Upper lobe of left lung (tissue), 6 donors: ENCODE results near the gene PI4K2A. TPM values are rescaled to one million over a fixed set of nuclear protein-coding genes. Genes with fewer than 3 reads are reported as not detected.

ENCODE experiments used
- ATAC-seq, 2 donors: fragments of 200-7000 bp; cut with Tn5 transposase; one replicate each; pipeline ENCODE4 v1.9.1; 2022; ENCODE audit warnings: mild to moderate bottlenecking in 2 of 2, moderate library complexity in 2 of 2; ENCODE audit not compliant: low FRiP score in 2 of 2
- DNase-seq, 2 donors: peaks; one replicate each; pipeline ENCODE4 v3.0.0-alpha.2; 2019 to 2020
- H3K27ac ChIP-seq, 4 donors: fragments of 200-600 bp; sonication (generic); one replicate each; pipeline ENCODE4 v1.5.1; 2016 to 2019
- H3K27me3 ChIP-seq, 4 donors: fragments of 200-600 bp; sonication (generic); one replicate each; pipeline ENCODE4 v1.5.1; 2017 to 2019
- H3K36me3 ChIP-seq, 4 donors: fragments of 200-600 bp; sonication (generic); one replicate each; pipeline ENCODE4 v1.5.1; 2016 to 2019
- H3K4me1 ChIP-seq, 4 donors: fragments of 200-600 bp; sonication (generic); one replicate each; pipeline ENCODE4 v1.5.1; 2018 to 2019
- H3K4me3 ChIP-seq, 4 donors: fragments of 200-600 bp; sonication (generic); one replicate each; pipeline ENCODE4 v1.5.1; 2017 to 2019; ENCODE audit warnings: mild to moderate bottlenecking in 2 of 4, moderate library complexity in 1 of 4
- H3K9me3 ChIP-seq, 4 donors: fragments of 200-600 bp; sonication (generic); one replicate each; pipeline ENCODE4 v1.5.1; 2018 to 2019
- EP300 ChIP-seq, 4 donors: sonication (generic); formaldehyde crosslinking; IDR thresholded peaks; one replicate each; pipeline ENCODE4 v1.5.1; 2017; ENCODE audit warnings: antibody characterized with exemption in 4 of 4, control low read depth in 2 of 4
- POLR2A ChIP-seq, 4 donors: fragments of 450-650 bp; IDR thresholded peaks; one replicate each; pipeline ENCODE4 v1.5.1; 2016 to 2017; ENCODE audit warnings: antibody characterized with exemption in 4 of 4, mild to moderate bottlenecking in 2 of 4
- POLR2AphosphoS5 ChIP-seq, 2 donors: sonication (generic); formaldehyde crosslinking; IDR thresholded peaks; one replicate each; pipeline ENCODE4 v1.5.1; 2017; ENCODE audit warnings: antibody characterized with exemption in 2 of 2
- WGBS, 2 donors: methylation state at CpG; one replicate each; pipeline ENCODE4 v1.1.5; 2017 to 2018; 5-methylcytosine and 5-hydroxymethylcytosine counted together
- total RNA-seq, 6 donors: library from RNA; depleted of rRNA in 4 of 6; stranded (reverse); fragments of >200 nt in 4 of 6; gene quantifications; one replicate each; pipeline versions ENCODE4 v1.1.0 to v1.2.1, GENCODE V29; 2016 to 2021
- TF ChIP-seq, protein P1 (sequence below), 6 experiments: fragments of 450-650 bp in 4 of 6; fragments of 200-600 bp in 2 of 6; sonication (generic) in 2 of 6; IDR thresholded peaks; one replicate each; pipeline ENCODE4 v1.5.1; 2016 to 2019; ENCODE audit warnings: antibody characterized with exemption in 6 of 6
- donor health status: DM: no; HTN: no; CAD: no; lungs with moderate emphysema.
- donor health status: DM: no; HTN: yes; CAD: no; lungs with severe emphysema.

PI4K2A gene
- total RNA-seq, 6 donors from 2014 or later, result 22.0 to 34.4 (median 28.6) TPM

DNA sequence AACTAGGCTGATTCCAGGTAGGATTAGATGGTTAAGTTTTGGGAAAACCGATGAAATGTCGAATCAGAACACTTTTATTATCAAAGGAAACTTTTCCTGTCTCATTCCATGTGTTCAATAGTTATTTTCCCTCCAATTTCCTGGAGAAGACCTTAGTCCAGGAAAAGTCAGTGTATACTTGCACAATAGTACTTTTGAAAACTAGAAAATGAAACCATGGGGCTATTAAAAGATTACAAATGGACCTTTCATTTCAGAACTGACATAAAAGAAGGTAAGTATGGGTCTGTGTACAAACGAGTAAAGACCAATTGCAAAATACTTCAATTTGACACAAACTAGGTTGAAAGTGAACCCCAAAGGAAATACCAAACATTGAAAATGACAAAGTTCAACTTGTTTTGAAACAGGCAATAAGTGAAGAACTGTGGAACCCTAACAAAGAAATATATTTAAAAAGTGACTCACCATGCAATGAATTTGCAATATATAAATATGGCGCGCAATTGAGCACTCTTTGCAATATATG lies 44.5 kb downstream of the PI4K2A start:
- WGBS, 2 donors, result 43 to 65% methylated on average over 5 of the region's 5 CpGs
- Histone ChIP-seq H3K27me3 (no peaks in the 10 kb centered on the region), H3K27ac (peak overlapping the region; percentile 83 to 98 (median 91)), H3K4me3 (peak overlapping the region; percentile 23 to 72 (median 62)), H3K4me1 (peaks cover 32 to 68% (median 59%) of the 10 kb centered on the region in 4 donors), H3K36me3 (peaks cover 0 to 2% (median under 1%) of the 10 kb centered on the region in 4 donors), H3K9me3 (no peaks in the 10 kb centered on the region)
- no peak for ATAC-seq
- no peak for TF ChIP-seq POLR2AphosphoS5 (IDR thresholded peaks at IDR 0.05)
- no peak for TF ChIP-seq POLR2A (IDR thresholded peaks at IDR 0.05)
- TF ChIP-seq EP300 (IDR thresholded peaks at IDR 0.05), result no peak
- TF ChIP-seq, protein P1, sequence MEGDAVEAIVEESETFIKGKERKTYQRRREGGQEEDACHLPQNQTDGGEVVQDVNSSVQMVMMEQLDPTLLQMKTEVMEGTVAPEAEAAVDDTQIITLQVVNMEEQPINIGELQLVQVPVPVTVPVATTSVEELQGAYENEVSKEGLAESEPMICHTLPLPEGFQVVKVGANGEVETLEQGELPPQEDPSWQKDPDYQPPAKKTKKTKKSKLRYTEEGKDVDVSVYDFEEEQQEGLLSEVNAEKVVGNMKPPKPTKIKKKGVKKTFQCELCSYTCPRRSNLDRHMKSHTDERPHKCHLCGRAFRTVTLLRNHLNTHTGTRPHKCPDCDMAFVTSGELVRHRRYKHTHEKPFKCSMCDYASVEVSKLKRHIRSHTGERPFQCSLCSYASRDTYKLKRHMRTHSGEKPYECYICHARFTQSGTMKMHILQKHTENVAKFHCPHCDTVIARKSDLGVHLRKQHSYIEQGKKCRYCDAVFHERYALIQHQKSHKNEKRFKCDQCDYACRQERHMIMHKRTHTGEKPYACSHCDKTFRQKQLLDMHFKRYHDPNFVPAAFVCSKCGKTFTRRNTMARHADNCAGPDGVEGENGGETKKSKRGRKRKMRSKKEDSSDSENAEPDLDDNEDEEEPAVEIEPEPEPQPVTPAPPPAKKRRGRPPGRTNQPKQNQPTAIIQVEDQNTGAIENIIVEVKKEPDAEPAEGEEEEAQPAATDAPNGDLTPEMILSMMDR (IDR thresholded peaks at IDR 0.05), result no peak
- no peak for DNase-seq

DNA sequence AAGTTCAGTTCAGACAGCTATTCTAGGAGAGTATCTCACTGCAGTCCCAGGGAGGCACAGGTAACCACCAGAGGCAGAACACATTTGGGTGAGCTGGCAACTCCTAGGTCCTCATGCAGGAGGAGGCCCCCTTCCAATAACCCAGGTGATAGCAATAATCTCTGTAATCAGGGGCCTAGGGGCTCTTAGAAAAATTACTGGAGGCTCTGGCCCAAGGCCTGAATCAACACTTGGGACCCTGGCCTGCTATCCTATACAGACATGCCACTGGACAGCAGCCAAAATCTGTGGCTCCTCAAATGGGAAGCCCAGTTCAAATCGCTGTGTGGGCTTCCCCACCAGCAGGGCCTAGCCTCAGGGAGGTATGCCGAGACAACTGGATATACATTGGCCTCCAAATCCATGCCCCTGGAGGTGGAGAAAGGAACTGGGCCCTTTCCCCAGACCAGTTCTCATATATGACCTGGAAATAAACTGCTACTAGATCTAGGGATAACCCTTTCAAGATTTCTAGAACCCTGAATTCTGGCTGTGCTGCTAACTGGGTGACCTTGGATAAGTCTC lies 45.0 kb downstream of the PI4K2A start:
- no peaks in the 10 kb centered on the region for H3K27me3 ChIP-seq
- peak overlapping the region; percentile 83 to 98 (median 91) for H3K27ac ChIP-seq
- ATAC-seq (no peak), DNase-seq (peak in 1 of 2 donors; percentile 45)
- H3K9me3 ChIP-seq, result no peaks in the 10 kb centered on the region
- TF ChIP-seq POLR2AphosphoS5 (IDR thresholded peaks at IDR 0.05), result no peak
- TF ChIP-seq EP300 (IDR thresholded peaks at IDR 0.05), result no peak
- TF ChIP-seq, protein P1 (IDR thresholded peaks at IDR 0.05), result peak in 5 of 6 experiments; percentile 7 to 51 (median 25)
- TF ChIP-seq POLR2A (IDR thresholded peaks at IDR 0.05), result no peak
- H3K4me1 ChIP-seq, result peaks cover 32 to 68% (median 59%) of the 10 kb centered on the region in 4 donors
- peak overlapping the region; percentile 23 to 72 (median 62) for H3K4me3 ChIP-seq
- WGBS, 2 donors, result 50 to 73% methylated on average over 2 of the region's 2 CpGs
- no peaks in the 10 kb centered on the region for H3K36me3 ChIP-seq

DNA sequence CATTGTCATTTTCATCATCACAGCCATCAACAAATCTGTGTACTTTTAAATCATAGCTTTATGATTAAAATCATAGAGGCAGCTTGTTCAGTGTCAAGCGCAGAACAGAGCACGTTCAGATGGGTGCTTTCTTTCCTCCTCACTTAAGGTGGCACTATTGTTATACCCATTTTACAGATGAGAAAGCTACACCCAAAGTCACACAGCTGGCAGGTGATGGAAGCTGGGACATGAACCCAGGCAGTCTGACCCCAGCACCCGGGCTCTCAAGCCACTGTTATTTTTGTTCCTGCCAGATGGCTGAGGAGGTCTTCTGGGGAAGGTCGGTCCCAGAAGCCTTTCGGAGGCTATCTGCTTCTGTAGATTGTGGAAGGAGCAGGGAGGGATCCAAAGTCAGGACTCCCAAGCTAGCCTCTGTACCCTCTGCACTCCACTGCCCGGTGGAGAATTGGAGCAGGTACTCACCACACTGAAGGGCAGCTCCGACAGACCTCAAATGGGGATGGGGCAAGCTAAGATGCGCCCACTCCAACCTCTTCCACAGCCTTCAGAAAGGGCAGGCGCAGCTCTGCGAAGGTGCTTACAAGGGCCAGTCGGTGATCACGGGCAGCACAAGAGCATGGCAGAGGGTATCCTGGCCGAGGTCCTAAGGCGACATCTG lies 46.0 kb downstream of the PI4K2A start:
- ATAC-seq (no peak), DNase-seq (no peak)
- TF ChIP-seq POLR2AphosphoS5 (IDR thresholded peaks at IDR 0.05) (no peak), EP300 (IDR thresholded peaks at IDR 0.05) (no peak), POLR2A (IDR thresholded peaks at IDR 0.05) (no peak)
- TF ChIP-seq, protein P1 (IDR thresholded peaks at IDR 0.05), result no peak
- Histone ChIP-seq H3K4me3 (peak overlapping the region; percentile 58 to 72 (median 62)), H3K36me3 (no peaks in the 10 kb centered on the region), H3K4me1 (peaks cover 32 to 68% (median 59%) of the 10 kb centered on the region in 4 donors), H3K27ac (peak overlapping the region; percentile 83 to 98 (median 91)), H3K9me3 (no peaks in the 10 kb centered on the region), H3K27me3 (no peaks in the 10 kb centered on the region)
- WGBS, 2 donors, result 13 to 20% methylated on average over 7 to 14 of the region's 14 CpGs

DNA sequence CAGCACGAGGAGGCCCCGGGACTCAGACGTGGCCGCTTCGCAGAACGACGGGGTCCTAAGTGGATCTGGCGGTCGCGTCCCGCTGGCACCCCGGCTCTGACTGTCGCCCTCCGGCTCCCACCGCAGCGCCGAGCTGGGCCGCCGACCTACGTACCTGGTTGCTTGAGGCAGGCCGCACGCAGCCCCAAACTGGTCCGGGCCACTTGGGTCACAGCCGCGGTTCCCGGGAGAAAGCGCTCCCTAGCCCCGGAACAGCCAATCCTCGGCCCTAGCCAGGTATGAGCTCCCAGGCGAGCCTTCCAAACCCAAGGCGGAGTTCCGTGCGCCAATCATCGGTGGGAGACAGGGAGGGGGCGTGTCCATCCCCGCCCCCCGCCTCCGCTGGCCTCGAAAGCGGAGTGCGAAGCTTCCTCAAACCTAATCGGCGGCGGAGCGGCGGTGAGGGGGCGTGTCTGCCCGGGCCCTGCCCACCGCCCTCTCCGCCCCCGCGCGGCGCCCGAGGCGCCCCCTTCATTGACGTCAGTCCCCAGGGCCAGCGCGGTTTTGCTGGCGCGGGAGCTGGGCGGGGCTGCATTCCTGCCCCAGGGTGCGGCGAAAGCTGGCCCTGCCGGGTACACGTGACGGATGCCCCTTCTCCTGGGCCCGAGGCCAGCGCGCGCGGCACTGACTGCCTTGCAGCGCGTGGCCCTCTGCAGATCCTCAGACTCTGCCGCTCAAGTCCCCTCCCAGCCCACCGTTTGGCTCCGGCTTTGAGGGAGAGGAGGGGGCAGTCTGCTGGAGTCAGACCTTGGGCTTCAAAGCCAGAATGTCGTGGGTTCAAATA lies 46.7 kb downstream of the PI4K2A start, which contains the start of gene AVPI1:
AVPI1 (minus strand) TSS at position 280 of the 823 bp plus-strand sequence. CDS start 7,336 bp downstream, outside the sequence.
- H3K27me3 ChIP-seq, result no peaks in the 10 kb centered on the region
- no peaks in the 10 kb centered on the region for H3K9me3 ChIP-seq
- TF ChIP-seq POLR2AphosphoS5 (IDR thresholded peaks at IDR 0.05) (peak; percentile 82 to 99), POLR2A (IDR thresholded peaks at IDR 0.05) (peak in 3 of 4 donors; percentile 96 to 99 (median 98)), EP300 (IDR thresholded peaks at IDR 0.05) (peak in 2 of 4 donors; percentile 75 to 97)
- TF ChIP-seq, protein P1 (IDR thresholded peaks at IDR 0.05), result peak in 1 of 6 experiments; percentile 36
- H3K36me3 ChIP-seq, result no peaks in the 10 kb centered on the region
- peak within 1 kb of the TSS; percentile 83 to 98 (median 91) for H3K27ac ChIP-seq
- peaks cover 32 to 68% (median 59%) of the 10 kb centered on the region in 4 donors for H3K4me1 ChIP-seq
- WGBS, 2 donors, result 0 to 1% methylated on average over 4 to 33 of the region's 78 CpGs
- ATAC-seq (peak; percentile 95 to 98), DNase-seq (peak; percentile 99 to 100)
- H3K4me3 ChIP-seq, result peak within 1 kb of the TSS; percentile 58 to 72 (median 62)
